ENCODE measurements around the gene CSF2.

GRCh38 chr5:132074091-132074771, 642 bp downstream of the CSF2 start:
- TF ChIP-seq CTCF (IDR thresholded peaks at IDR 0.05) (no peak), REST (IDR thresholded peaks at IDR 0.05; ENCODE audit: insufficient read depth in 1 of 2, low read depth in 2 of 2, low read length in 1 of 2) (no peak), TCF7L2 (IDR thresholded peaks at IDR 0.05; ENCODE audit: low read depth, low read length) (no peak), POLR2AphosphoS5 (IDR thresholded peaks at IDR 0.05; ENCODE audit: low read depth, low read length) (no peak), SIN3A (IDR thresholded peaks at IDR 0.05; ENCODE audit: borderline replicate concordance, insufficient read depth, low read depth, low read length) (no peak)

Measured in Panc1 (cell line).